ENCODE data around the gene MUC4.

- TF ChIP-seq, protein P1, sequence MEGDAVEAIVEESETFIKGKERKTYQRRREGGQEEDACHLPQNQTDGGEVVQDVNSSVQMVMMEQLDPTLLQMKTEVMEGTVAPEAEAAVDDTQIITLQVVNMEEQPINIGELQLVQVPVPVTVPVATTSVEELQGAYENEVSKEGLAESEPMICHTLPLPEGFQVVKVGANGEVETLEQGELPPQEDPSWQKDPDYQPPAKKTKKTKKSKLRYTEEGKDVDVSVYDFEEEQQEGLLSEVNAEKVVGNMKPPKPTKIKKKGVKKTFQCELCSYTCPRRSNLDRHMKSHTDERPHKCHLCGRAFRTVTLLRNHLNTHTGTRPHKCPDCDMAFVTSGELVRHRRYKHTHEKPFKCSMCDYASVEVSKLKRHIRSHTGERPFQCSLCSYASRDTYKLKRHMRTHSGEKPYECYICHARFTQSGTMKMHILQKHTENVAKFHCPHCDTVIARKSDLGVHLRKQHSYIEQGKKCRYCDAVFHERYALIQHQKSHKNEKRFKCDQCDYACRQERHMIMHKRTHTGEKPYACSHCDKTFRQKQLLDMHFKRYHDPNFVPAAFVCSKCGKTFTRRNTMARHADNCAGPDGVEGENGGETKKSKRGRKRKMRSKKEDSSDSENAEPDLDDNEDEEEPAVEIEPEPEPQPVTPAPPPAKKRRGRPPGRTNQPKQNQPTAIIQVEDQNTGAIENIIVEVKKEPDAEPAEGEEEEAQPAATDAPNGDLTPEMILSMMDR (IDR thresholded peaks at IDR 0.05) = no peak
- TF ChIP-seq POLR2A (IDR thresholded peaks at IDR 0.05) = no peak
Measured at GRCh38 chr3:195817578-195818135, 5.9 kb upstream of the MUC4 start.

All from testis (tissue), 2 donors.